Natural killer cell (primary cell): Measurements from ENCODE around the gene RAB3B. TPM values are rescaled to one million over a fixed set of nuclear protein-coding genes. Genes with fewer than 3 reads are reported as not detected.

Experiments
- ATAC-seq, 3 donors: fragments of 150-1000 bp in 2 of 3; fragments of 200-7000 bp in 1 of 3; cut with Tn5 transposase; 1 replicate in 1 of 3; 2 replicates in 2 of 3; pipeline ENCODE4 v1.10.0; 2021; ENCODE audit warnings: mild to moderate bottlenecking in 2 of 3, moderate library complexity in 2 of 3
- DNase-seq, 2 donors: peaks; one replicate each; pipeline versions ENCODE4 v3.0.0 to v3.0.0-alpha.2; 2013 to 2021; ENCODE audit warnings: mixed read lengths in 1 of 2
- H3K27ac ChIP-seq: one replicate; pipeline ENCODE4 v1.5.1; 2013; ENCODE audit warnings: mild to moderate bottlenecking, low read length
- H3K27me3 ChIP-seq: one replicate; pipeline ENCODE4 v1.6.1; 2013; ENCODE audit warnings: low read length; ENCODE audit not compliant: control insufficient read depth, insufficient read depth
- H3K36me3 ChIP-seq: one replicate; pipeline ENCODE4 v1.6.1; 2013; ENCODE audit warnings: low read length; ENCODE audit not compliant: control insufficient read depth, insufficient read depth
- H3K4me1 ChIP-seq: one replicate; pipeline ENCODE4 v1.6.1; 2013; ENCODE audit warnings: low read length; ENCODE audit not compliant: control insufficient read depth, insufficient read depth
- H3K4me3 ChIP-seq: one replicate; pipeline ENCODE4 v1.5.1; 2013; ENCODE audit warnings: low read length
- H3K9me3 ChIP-seq: one replicate; pipeline ENCODE4 v1.6.1; 2013; ENCODE audit warnings: low read length; ENCODE audit not compliant: control insufficient read depth, insufficient read depth
- H3K27ac Mint-ChIP-seq, 2 donors: one replicate each; pipeline ENCODE4 v1.8.0; 2022; ENCODE audit warnings: mild to moderate bottlenecking in 2 of 2, mixed read lengths in 2 of 2, moderate library complexity in 1 of 2
- H3K27me3 Mint-ChIP-seq, 2 donors: one replicate each; pipeline ENCODE4 v1.8.0; 2022; ENCODE audit warnings: low read depth in 2 of 2, mixed read lengths in 2 of 2
- H3K36me3 Mint-ChIP-seq: one replicate; pipeline ENCODE4 v1.8.0; 2022; ENCODE audit warnings: mixed read lengths
- H3K4me1 Mint-ChIP-seq, 2 donors: one replicate each; pipeline ENCODE4 v1.8.0; 2022; ENCODE audit warnings: mixed read lengths in 2 of 2
- H3K4me3 Mint-ChIP-seq: one replicate; pipeline ENCODE4 v1.8.0; 2022; ENCODE audit warnings: mild to moderate bottlenecking, moderate library complexity, mixed read lengths
- H3K9me3 Mint-ChIP-seq, 2 donors: one replicate each; pipeline ENCODE4 v1.8.0; 2022; ENCODE audit warnings: mixed read lengths in 2 of 2
- WGBS: methylation state at CpG from one replicate; pipeline ENCODE4 v1.1.7; 2013; ENCODE audit warnings: missing lambda C conversion rate; ENCODE audit not compliant: insufficient coverage; 5-methylcytosine and 5-hydroxymethylcytosine counted together
- intact Hi-C: fragments of 100-400 bp; cut with micrococcal nuclease; formaldehyde crosslinking; loops from one replicate; pipeline ENCODE4 v1.14.2; 2022
- total RNA-seq, 4 donors: library from RNA; stranded (reverse); fragments of 120-200 nt in 1 of 4; gene quantifications; one replicate each; pipeline versions ENCODE4 v1.2.3 to v1.2.4, GENCODE V29; 2013 to 2022
- TF ChIP-seq, protein P1 (sequence below): fragments of 200-600 bp; IDR thresholded peaks from one replicate; pipeline ENCODE4 v1.8.0; 2022; ENCODE audit warnings: antibody characterized with exemption

The RAB3B gene
- total RNA-seq, 3 donors from 2014 or later (not counting 1 experiment from before 2014, with no cell fraction given): 0.03 TPM; not detected in 2

DNA sequence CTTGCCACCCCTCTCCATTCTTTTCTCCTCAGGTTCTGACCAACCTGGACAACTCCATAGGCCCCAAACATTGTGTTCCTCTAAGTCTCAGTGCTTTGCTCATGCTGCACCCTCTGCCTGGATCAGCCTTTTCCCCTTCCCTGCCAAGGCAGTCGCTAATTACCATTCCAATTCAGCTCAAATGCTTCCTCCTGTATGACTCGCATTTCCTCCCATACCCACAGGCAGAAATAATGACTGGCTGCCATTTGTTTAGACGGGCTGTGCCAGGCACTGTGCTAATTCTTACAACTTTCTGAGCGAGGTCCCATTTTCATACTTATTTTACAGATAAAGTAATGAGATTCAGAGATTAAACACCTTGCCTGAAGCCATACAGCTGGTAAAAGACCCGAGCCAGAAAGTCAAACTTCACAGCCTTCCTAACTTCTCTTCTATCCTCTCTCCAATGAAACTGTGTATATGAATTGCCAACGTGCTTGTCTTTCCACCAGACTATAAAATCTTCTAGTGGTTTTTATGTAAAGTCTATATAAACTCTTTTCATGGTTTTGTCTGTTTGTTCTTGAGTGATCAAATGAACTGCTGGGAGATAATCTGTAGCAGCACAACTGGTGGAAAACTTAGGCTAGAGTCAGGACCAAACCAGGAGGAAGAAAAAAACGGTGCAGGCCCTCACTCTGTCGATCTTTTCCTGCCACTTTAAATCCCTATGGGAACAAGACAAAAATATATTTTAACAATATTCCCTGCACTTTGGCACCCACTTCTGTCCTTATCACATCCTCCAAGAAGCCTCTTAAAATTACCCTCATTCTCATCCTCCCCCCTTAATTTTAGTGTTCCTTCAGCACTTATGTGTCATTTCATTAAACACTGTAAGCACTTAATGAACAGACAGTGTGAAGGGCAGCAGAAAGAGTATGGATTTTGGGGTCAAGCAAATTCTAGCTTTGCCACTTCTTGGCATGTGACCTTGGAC is 33.7 kb downstream of the RAB3B start:
- H3K4me1 Mint-ChIP-seq: no peaks in the 10 kb centered on the region
- Histone ChIP-seq H3K27ac (no peak overlapping the region), H3K4me1 (no peaks in the 10 kb centered on the region), H3K36me3 (no peaks in the 10 kb centered on the region), H3K4me3 (no peak overlapping the region), H3K9me3 (no peaks in the 10 kb centered on the region), H3K27me3 (no peaks in the 10 kb centered on the region)
- H3K27ac Mint-ChIP-seq: no peak overlapping the region
- no peaks in the 10 kb centered on the region for H3K9me3 Mint-ChIP-seq
- DNase-seq: no peak
- H3K4me3 Mint-ChIP-seq: no peak overlapping the region
- H3K27me3 Mint-ChIP-seq: peaks cover 10 to 12% of the 10 kb centered on the region in 2 donors
- ATAC-seq: no peak
- no peaks in the 10 kb centered on the region for H3K36me3 Mint-ChIP-seq
- TF ChIP-seq, protein P1, sequence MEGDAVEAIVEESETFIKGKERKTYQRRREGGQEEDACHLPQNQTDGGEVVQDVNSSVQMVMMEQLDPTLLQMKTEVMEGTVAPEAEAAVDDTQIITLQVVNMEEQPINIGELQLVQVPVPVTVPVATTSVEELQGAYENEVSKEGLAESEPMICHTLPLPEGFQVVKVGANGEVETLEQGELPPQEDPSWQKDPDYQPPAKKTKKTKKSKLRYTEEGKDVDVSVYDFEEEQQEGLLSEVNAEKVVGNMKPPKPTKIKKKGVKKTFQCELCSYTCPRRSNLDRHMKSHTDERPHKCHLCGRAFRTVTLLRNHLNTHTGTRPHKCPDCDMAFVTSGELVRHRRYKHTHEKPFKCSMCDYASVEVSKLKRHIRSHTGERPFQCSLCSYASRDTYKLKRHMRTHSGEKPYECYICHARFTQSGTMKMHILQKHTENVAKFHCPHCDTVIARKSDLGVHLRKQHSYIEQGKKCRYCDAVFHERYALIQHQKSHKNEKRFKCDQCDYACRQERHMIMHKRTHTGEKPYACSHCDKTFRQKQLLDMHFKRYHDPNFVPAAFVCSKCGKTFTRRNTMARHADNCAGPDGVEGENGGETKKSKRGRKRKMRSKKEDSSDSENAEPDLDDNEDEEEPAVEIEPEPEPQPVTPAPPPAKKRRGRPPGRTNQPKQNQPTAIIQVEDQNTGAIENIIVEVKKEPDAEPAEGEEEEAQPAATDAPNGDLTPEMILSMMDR: no peak
- 35% methylated on average over 7 of the region's 8 CpGs for WGBS
- intact Hi-C loops: no loop called here

DNA sequence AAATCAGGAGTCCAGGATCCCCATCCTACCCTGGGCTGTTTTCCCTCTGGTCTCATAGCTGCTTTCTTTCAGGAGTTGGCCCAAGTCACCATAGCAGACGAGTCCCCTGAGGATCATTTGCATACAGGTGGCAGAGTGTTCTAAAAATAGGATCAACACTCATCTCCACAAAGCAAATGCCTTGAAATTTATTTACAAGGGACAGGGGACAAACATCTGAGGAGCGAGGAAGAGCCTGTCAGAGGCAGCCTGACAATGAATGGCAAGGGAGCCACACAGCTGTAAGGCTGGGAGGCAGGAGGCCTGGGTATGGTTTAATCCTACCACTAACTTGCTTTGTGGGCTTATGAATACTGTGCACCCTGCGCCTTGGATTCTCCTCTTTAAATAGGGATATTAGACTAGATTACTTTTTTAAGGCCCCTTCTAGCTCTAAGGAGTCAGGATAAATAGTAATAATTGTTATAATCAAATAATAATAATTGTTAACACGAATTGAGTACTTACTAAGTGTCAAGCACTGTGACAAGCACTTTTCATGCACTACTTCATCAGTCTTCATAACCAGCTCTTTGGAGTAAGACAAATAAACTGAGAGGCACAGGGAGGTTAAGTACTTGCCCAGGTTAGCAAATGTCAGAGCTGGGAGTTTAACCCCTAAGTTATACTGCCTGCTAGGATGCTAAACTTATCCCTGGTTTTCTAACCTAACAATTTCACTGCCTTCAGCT is 34.5 kb downstream of the RAB3B start:
- no peaks in the 10 kb centered on the region for H3K4me1 Mint-ChIP-seq
- 75% methylated on average over 2 of the region's 4 CpGs for WGBS
- H3K4me3 Mint-ChIP-seq: no peak overlapping the region
- no peaks in the 10 kb centered on the region for H3K9me3 ChIP-seq
- H3K36me3 Mint-ChIP-seq: no peaks in the 10 kb centered on the region
- no peaks in the 10 kb centered on the region for H3K27me3 ChIP-seq
- H3K27me3 Mint-ChIP-seq: peaks cover 10 to 15% of the 10 kb centered on the region in 2 donors
- no peak overlapping the region for H3K27ac Mint-ChIP-seq
- no peaks in the 10 kb centered on the region for H3K4me1 ChIP-seq
- intact Hi-C loops: no loop called here
- no peak for ATAC-seq
- no peak overlapping the region for H3K27ac ChIP-seq
- TF ChIP-seq, protein P1: no peak
- no peak overlapping the region for H3K4me3 ChIP-seq
- H3K36me3 ChIP-seq: no peaks in the 10 kb centered on the region
- DNase-seq: no peak
- no peaks in the 10 kb centered on the region for H3K9me3 Mint-ChIP-seq

DNA sequence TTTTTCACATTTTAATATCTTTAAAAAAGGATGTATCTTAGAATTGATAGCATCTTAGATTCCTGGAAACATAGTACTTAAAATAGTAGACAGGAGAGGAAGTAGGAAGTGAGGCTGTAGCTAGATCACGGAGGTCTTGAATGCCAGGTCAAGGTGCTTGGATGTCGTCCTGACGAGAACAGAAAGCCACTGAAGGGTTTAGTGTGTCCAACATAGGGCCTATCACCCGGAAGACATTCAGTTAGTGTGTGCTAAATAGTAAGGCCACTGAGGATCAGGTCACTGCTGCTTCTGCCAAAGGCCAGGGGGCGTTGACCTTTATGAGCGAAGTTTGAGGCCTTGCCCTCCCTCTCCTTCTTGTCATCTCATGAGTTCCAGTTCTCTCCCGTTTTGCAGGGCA is 35.7 kb downstream of the RAB3B start:
- ATAC-seq: no peak
- Histone ChIP-seq H3K9me3 (no peaks in the 10 kb centered on the region), H3K27me3 (no peaks in the 10 kb centered on the region), H3K4me1 (no peaks in the 10 kb centered on the region), H3K27ac (no peak overlapping the region), H3K36me3 (no peaks in the 10 kb centered on the region), H3K4me3 (no peak overlapping the region)
- Mint-ChIP-seq H3K4me1 (no peaks in the 10 kb centered on the region), H3K36me3 (no peaks in the 10 kb centered on the region), H3K9me3 (no peaks in the 10 kb centered on the region), H3K27me3 (peaks cover 10 to 13% of the 10 kb centered on the region in 2 donors), H3K27ac (no peak overlapping the region), H3K4me3 (no peak overlapping the region)
- TF ChIP-seq, protein P1: no peak
- intact Hi-C loops: no loop called here
- WGBS: 92% methylated on average over 6 of the region's 7 CpGs
- no peak for DNase-seq
